Psoas muscle (tissue), 8 donors: ENCODE data around the gene AKT2. TPM values are rescaled to one million over a fixed set of nuclear protein-coding genes. Genes with fewer than 3 reads are reported as not detected.

Source experiments
- ATAC-seq, 4 donors: fragments of 200-7000 bp; cut with Tn5 transposase; one replicate each; pipeline ENCODE4 v1.9.1; 2020; ENCODE audit warnings: moderate library complexity in 3 of 4, mild to moderate bottlenecking in 2 of 4
- DNase-seq, 2 donors: peaks; one replicate each; pipeline ENCODE4 v3.0.0-alpha.2; 2020
- H3K27ac ChIP-seq: fragments of 200-600 bp; one replicate; pipeline ENCODE4 v1.8.0; 2022
- H3K27me3 ChIP-seq, 3 donors: fragments of 200-600 bp in 1 of 3; one replicate each; pipeline versions ENCODE4 v1.6.1 to v1.8.0; 2013 to 2022; ENCODE audit warnings: low read length in 2 of 3, mild to moderate bottlenecking in 2 of 3, moderate library complexity in 1 of 3; ENCODE audit not compliant: insufficient read depth in 3 of 3
- H3K36me3 ChIP-seq, 2 donors: fragments of 200-600 bp in 1 of 2; one replicate each; pipeline versions ENCODE4 v1.6.1 to v1.8.0; 2013 to 2022; ENCODE audit warnings: low read depth in 1 of 2, mild to moderate bottlenecking in 1 of 2, moderate library complexity in 1 of 2; ENCODE audit not compliant: insufficient read depth in 1 of 2
- H3K4me1 ChIP-seq: fragments of 200-600 bp; one replicate; pipeline ENCODE4 v1.8.0; 2022
- H3K4me3 ChIP-seq: fragments of 200-600 bp; one replicate; pipeline ENCODE4 v1.8.0; 2022; ENCODE audit warnings: mild to moderate bottlenecking
- H3K9me3 ChIP-seq: fragments of 200-600 bp; one replicate; pipeline ENCODE4 v1.8.0; 2022
- CTCF ChIP-seq: fragments of 200-600 bp; IDR thresholded peaks from one replicate; pipeline ENCODE4 v1.8.0; 2022; ENCODE audit warnings: antibody characterized with exemption
- WGBS, 3 donors: extraction: QIAGEN DNeasy Blood & Tissue Kit; methylation state at CpG; one replicate each; pipeline versions ENCODE4 v1.1.6 to v1.1.7; 2013; 5-methylcytosine and 5-hydroxymethylcytosine counted together
- intact Hi-C, 2 donors: fragments of 100-400 bp; cut with DNase I; formaldehyde crosslinking; loops; one replicate each; pipeline versions ENCODE4 v1.11.0 to v1.14.2; 2022
- polyA plus RNA-seq, 3 donors: library from polyadenylated mRNA; stranded (reverse); fragments of 200-250 nt; gene quantifications; one replicate each; pipeline ENCODE4 v1.2.3, GENCODE V29; 2013
- total RNA-seq, 4 donors: library from RNA; stranded (reverse); fragmentation: NEBNext Ultra II Directional in 2 of 4; extraction: Animal tissue kit (Norgen Biotek cat#: 25700) in 2 of 4; gene quantifications; one replicate each; pipeline versions ENCODE4 v1.2.1 to v1.2.4, GENCODE V29; 2021 to 2023
- donor health status: healthy with polysubstance abuse.
- donor health status: DM: no; HTN: no; CAD: no; lungs with moderate emphysema.
- donor health status: Bipolar disorder and iron deficiency.
- donor health status: healthy.
- donor health status: DM: yes; HTN: yes; CAD: no.
- donor health status: DM: no; HTN: no; CAD: no.
- donor health status: DM: no; HTN: no; CAD: no.
- donor health status: DM: yes; HTN: yes; CAD: no.

Gene AKT2
- total and polyA plus RNA-seq, 7 donors, result 81.8 to 194 (median 139) TPM

DNA sequence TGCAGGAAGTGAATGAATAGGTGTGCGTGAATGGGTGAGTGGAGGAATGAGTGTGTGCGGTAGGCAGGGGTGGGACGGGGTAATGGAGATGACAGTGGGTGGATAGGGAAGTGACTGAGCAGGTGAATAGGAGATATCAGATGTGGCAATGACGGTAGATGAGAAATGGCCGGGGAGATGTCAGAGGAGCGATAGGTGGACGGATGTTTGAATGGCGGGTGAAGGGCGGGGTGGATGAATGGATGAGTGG is 68.4 kb downstream of the AKT2 start:
- 21 to 27% (median 22%) methylated on average over 8 to 9 of the region's 9 CpGs for WGBS, 3 donors
- Histone ChIP-seq H3K27me3 (peaks cover 0 to 44% (median 8%) of the 10 kb centered on the region in 3 donors), H3K4me1 (peaks cover 9% of the 10 kb centered on the region), H3K4me3 (no peak overlapping the region), H3K36me3 (peaks cover 0 to 12% of the 10 kb centered on the region in 2 donors), H3K27ac (no peak overlapping the region), H3K9me3 (no peaks in the 10 kb centered on the region)
- no peak for TF ChIP-seq CTCF
- DNase-seq, result no peak
- intact Hi-C loops, result no loop called here
- peak in 2 of 4 donors; percentile 4 to 12 for ATAC-seq

- no peak overlapping the region for H3K27ac ChIP-seq
- 15 to 25% (median 22%) methylated on average over 23 of the region's 23 CpGs for WGBS, 3 donors
- peak in 1 of 4 donors; percentile 11 for ATAC-seq
- H3K27me3 ChIP-seq, result peaks cover 0 to 42% (median 8%) of the 10 kb centered on the region in 3 donors
- DNase-seq, result no peak
- intact Hi-C loops, result no loop called here
- no peak overlapping the region for H3K4me3 ChIP-seq
- no peak for TF ChIP-seq CTCF
- H3K4me1 ChIP-seq, result peaks cover 9% of the 10 kb centered on the region
- peaks cover 0 to 17% of the 10 kb centered on the region in 2 donors for H3K36me3 ChIP-seq
- H3K9me3 ChIP-seq, result no peaks in the 10 kb centered on the region
Measured at GRCh38 chr19:40216013-40216776, 69.0 kb downstream of the AKT2 start.

GRCh38 chr19:40214936-40215335 is 70.2 kb downstream of the AKT2 start:
- Histone ChIP-seq H3K27me3 (peaks cover 0 to 33% (median 8%) of the 10 kb centered on the region in 3 donors), H3K27ac (no peak overlapping the region), H3K36me3 (peaks cover 0 to 30% of the 10 kb centered on the region in 2 donors), H3K9me3 (no peaks in the 10 kb centered on the region), H3K4me3 (no peak overlapping the region), H3K4me1 (peaks cover 9% of the 10 kb centered on the region)
- TF ChIP-seq CTCF, result no peak
- intact Hi-C loops, result no loop called here
- DNase-seq (no peak), ATAC-seq (no peak)
- WGBS, 3 donors, result 87 to 91% (median 88%) methylated on average over 21 to 22 of the region's 22 CpGs

- intact Hi-C loops, result no loop called here
- WGBS, 3 donors, result 90 to 93% (median 91%) methylated on average over 40 to 50 of the region's 50 CpGs
- ATAC-seq, result no peak
- Histone ChIP-seq H3K27me3 (peaks cover 0 to 29% (median 8%) of the 10 kb centered on the region in 3 donors), H3K4me3 (no peak overlapping the region), H3K36me3 (peaks cover 0 to 39% of the 10 kb centered on the region in 2 donors), H3K9me3 (no peaks in the 10 kb centered on the region), H3K27ac (no peak overlapping the region), H3K4me1 (peaks cover 5% of the 10 kb centered on the region)
- DNase-seq, result no peak
- no peak for TF ChIP-seq CTCF
Measured at GRCh38 chr19:40213882-40214570, 71.1 kb downstream of the AKT2 start.
